22Rv1 (cell line): ENCODE data around the gene ITGAD.

Experiments
- CTCF ChIP-seq: fragments of 450-650 bp; IDR thresholded peaks from 2 replicates; pipeline ENCODE4 v1.5.1; 2017; ENCODE audit warnings: mild to moderate bottlenecking
- ZFX ChIP-seq: fragments of 450-650 bp; IDR thresholded peaks from 2 replicates; pipeline ENCODE4 v1.6.1; 2017; ENCODE audit warnings: antibody characterized with exemption, borderline replicate concordance

GRCh38 chr16:31413381-31413780 lies 20.2 kb downstream of the ITGAD start:
- TF ChIP-seq CTCF: no peak
- TF ChIP-seq ZFX: no peak
